CD1c-positive myeloid dendritic cell (primary cell): ENCODE results near the gene LIN7C.

Source experiments
- DNase-seq: peaks from one replicate; pipeline ENCODE4 v3.0.0-alpha.2; 2016; ENCODE audit errors: extremely low spot score

The LIN7C gene

DNA sequence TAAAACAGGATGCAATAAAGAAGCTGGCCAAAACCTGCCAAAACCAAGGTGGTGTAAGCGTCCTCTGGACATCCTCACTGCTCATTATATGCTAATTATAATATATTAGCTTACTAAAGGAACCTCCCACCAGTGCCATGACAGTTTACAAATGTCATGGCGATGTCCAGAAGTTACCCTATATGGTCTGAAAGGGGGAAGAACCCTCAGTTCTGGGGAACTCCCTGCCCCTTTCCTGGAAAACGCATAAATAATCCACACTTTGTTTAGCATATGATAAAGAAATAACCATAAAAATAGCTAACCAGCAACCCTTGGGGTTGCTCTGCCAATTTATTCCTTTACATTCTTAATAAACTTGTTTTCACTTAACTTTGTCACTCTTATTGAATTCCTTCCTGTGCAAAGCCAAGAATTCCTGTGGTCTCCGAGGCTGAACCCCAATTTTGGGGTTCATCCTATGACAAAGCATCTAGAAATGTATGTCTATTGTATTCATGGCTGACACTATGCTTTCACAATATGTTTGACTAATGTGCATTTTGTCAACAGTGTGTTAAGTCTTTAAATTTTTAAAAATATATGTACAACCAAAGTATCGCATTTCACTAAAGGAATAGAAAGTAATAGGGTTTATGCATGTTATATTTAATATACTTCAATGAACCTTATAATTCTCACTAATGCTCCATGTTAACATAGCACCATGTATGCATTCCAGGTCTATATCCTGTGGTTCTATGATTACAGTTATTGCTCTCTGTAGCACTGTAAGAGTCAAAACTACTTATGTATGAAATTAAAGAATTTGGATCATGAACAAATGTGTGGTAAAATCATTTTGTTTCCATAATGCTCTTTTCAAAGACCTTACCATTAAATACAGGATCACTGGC lies 59.0 kb downstream of the LIN7C start:
- no peak for DNase-seq

- DNase-seq = no peak
Measured at GRCh38 chr11:27445625-27446024, 60.9 kb downstream of the LIN7C start.

- no peak for DNase-seq
Measured at GRCh38 chr11:27444801-27445215, 61.8 kb downstream of the LIN7C start.
